ENCODE data around the gene NBPF8.
"Not testable (repeated sequence)": the region's sequence is repeated elsewhere in the genome, so short reads cannot be mapped to it uniquely, and the experiment has no call there.

GRCh38 chr1:120393316-120394232 is 21.3 kb upstream of the NBPF8 start:
- TF ChIP-seq BCL3 (IDR thresholded peaks at IDR 0.05); RCOR1 (IDR thresholded peaks at IDR 0.05; ENCODE audit: low read depth, low read length); POLR2AphosphoS2 (conservative IDR thresholded peaks at IDR 0.05; ENCODE audit: low read length); NFE2L2 (conservative IDR thresholded peaks at IDR 0.05; ENCODE audit: low read length): not testable (repeated sequence)
- TF ChIP-seq CTCF (IDR thresholded peaks at IDR 0.05), result peak; percentile 12; the same call in 1 of the 3 replicates

Measured in A549 (cell line).